ENCODE data around the gene GPR108. TPM values are rescaled to one million over a fixed set of nuclear protein-coding genes. Genes with fewer than 3 reads are reported as not detected.
"Not testable (repeated sequence)": the region's sequence is repeated elsewhere in the genome, so short reads cannot be mapped to it uniquely, and the experiment has no call there.

The GPR108 gene
- total RNA-seq, 1 donor from 2014 or later = 69.1 TPM

DNA sequence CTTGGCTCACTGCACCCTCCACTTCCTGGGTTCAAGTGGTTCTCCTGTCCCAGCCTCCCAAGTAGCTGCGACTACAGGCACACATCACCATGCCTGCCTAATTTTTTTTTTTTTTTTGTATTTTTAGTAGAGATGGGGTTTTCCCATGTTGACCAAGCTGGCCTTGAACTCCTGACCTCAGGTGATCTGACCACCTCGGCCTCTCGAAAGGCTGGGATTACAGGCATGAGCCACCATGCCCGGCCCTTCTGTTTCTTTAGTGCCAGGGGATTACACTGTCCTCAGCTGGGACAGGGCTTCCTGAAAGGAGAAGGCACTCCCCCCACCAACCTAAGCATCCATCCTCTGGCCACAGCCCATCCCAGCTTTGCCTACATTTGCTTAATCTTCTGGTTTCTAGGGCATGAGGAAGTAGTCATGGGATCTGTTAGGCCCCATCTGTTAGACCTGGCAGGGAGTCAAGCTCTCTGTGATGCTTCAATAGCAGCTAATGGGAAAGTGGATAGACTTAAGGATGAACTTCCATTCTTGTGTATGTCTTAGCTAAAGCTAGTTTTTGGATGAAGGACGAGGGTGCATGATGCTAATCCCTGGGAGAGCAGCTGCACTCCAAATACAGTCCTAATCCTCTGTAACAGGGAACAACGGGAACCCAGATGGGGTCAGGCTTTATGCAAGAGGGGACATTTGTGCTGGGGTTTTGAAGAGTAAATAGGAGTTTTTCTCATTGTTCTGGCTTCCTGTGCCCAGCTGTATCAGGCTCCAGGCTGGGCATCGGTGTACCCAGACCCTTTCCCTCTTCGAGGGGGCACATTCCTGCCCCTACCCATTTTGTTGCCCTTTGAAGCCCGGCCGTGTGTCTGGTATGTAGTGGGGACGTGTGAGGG lies 37.7 kb upstream of the GPR108 start:
- DNase-seq (ENCODE audit: low spot score) = no peak
- no peak overlapping the region for H3K4me3 Mint-ChIP-seq (ENCODE audit: unreplicated experiment)
- peaks cover 11% of the 10 kb centered on the region for H3K27me3 Mint-ChIP-seq (ENCODE audit: unreplicated experiment)
- no peak overlapping the region for H3K27ac Mint-ChIP-seq (ENCODE audit: unreplicated experiment)
- TF ChIP-seq CTCF (IDR thresholded peaks at IDR 0.05; ENCODE audit: unreplicated experiment) = no peak
- peaks cover 20% of the 10 kb centered on the region for H3K36me3 Mint-ChIP-seq (ENCODE audit: low read depth, unreplicated experiment)
- no peaks in the 10 kb centered on the region for H3K4me1 Mint-ChIP-seq (ENCODE audit: unreplicated experiment)
- H3K9me3 Mint-ChIP-seq (ENCODE audit: unreplicated experiment) = peaks cover 29% of the 10 kb centered on the region

GRCh38 chr19:6773323-6773931 lies 36.0 kb upstream of the GPR108 start:
- H3K9me3 Mint-ChIP-seq (ENCODE audit: unreplicated experiment) = peaks cover 29% of the 10 kb centered on the region
- H3K36me3 Mint-ChIP-seq (ENCODE audit: low read depth, unreplicated experiment) = peaks cover 20% of the 10 kb centered on the region
- no peak for DNase-seq (ENCODE audit: low spot score)
- H3K27ac Mint-ChIP-seq (ENCODE audit: unreplicated experiment) = no peak overlapping the region
- H3K4me1 Mint-ChIP-seq (ENCODE audit: unreplicated experiment) = no peaks in the 10 kb centered on the region
- no peak overlapping the region for H3K4me3 Mint-ChIP-seq (ENCODE audit: unreplicated experiment)
- peaks cover 12% of the 10 kb centered on the region for H3K27me3 Mint-ChIP-seq (ENCODE audit: unreplicated experiment)
- no peak for TF ChIP-seq CTCF (IDR thresholded peaks at IDR 0.05; ENCODE audit: unreplicated experiment)

- no peak for DNase-seq (ENCODE audit: low spot score)
- H3K27me3 Mint-ChIP-seq (ENCODE audit: unreplicated experiment) = peaks cover 13% of the 10 kb centered on the region
- H3K4me1 Mint-ChIP-seq (ENCODE audit: unreplicated experiment) = no peaks in the 10 kb centered on the region
- H3K36me3 Mint-ChIP-seq (ENCODE audit: low read depth, unreplicated experiment) = peaks cover 20% of the 10 kb centered on the region
- TF ChIP-seq CTCF (IDR thresholded peaks at IDR 0.05; ENCODE audit: unreplicated experiment) = no peak
- no peak overlapping the region for H3K4me3 Mint-ChIP-seq (ENCODE audit: unreplicated experiment)
- no peak overlapping the region for H3K27ac Mint-ChIP-seq (ENCODE audit: unreplicated experiment)
- H3K9me3 Mint-ChIP-seq (ENCODE audit: unreplicated experiment) = peaks cover 29% of the 10 kb centered on the region
Measured at GRCh38 chr19:6772866-6773322, 35.5 kb upstream of the GPR108 start.

GRCh38 chr19:6772028-6772865 lies 34.9 kb upstream of the GPR108 start, which contains the start of gene VAV1:
TSS of gene VAV1 (plus strand) at chr19:6772708. CDS start at chr19:6772808, 100 bp downstream.
- peaks cover 13% of the 10 kb centered on the region for H3K27me3 Mint-ChIP-seq (ENCODE audit: unreplicated experiment)
- no peak for TF ChIP-seq CTCF (IDR thresholded peaks at IDR 0.05; ENCODE audit: unreplicated experiment)
- H3K4me1 Mint-ChIP-seq (ENCODE audit: unreplicated experiment) = no peaks in the 10 kb centered on the region
- H3K4me3 Mint-ChIP-seq (ENCODE audit: unreplicated experiment) = peak within 1 kb of the TSS; percentile 43
- H3K27ac Mint-ChIP-seq (ENCODE audit: unreplicated experiment) = no peak within 1 kb of the TSS
- H3K9me3 Mint-ChIP-seq (ENCODE audit: unreplicated experiment) = peaks cover 26% of the 10 kb centered on the region
- H3K36me3 Mint-ChIP-seq (ENCODE audit: low read depth, unreplicated experiment) = peaks cover 18% of the 10 kb centered on the region
- no peak for DNase-seq (ENCODE audit: low spot score)

- not testable (repeated sequence) for H3K4me1 Mint-ChIP-seq (ENCODE audit: unreplicated experiment); H3K27ac Mint-ChIP-seq (ENCODE audit: unreplicated experiment); DNase-seq (ENCODE audit: low spot score)
- H3K4me3 Mint-ChIP-seq (ENCODE audit: unreplicated experiment) = peak overlapping the region; percentile 43
- peaks cover 22% of the 10 kb centered on the region for H3K9me3 Mint-ChIP-seq (ENCODE audit: unreplicated experiment)
- H3K27me3 Mint-ChIP-seq (ENCODE audit: unreplicated experiment) = peaks cover 15% of the 10 kb centered on the region
- H3K36me3 Mint-ChIP-seq (ENCODE audit: low read depth, unreplicated experiment) = peaks cover 14% of the 10 kb centered on the region
Measured at GRCh38 chr19:6771648-6772027, 34.3 kb upstream of the GPR108 start.

All from endothelial cell (in vitro differentiated cells).